Activated CD8-positive, alpha-beta memory T cell treated with anti-CD3 and anti-CD28 coated beads, Interleukin-2, amount 10 ng/mL, durations not matched to agents 7 days and 5 days (primary cell): ENCODE measurements around the gene TMEM44. TPM values are rescaled to one million over a fixed set of nuclear protein-coding genes. Genes with fewer than 3 reads are reported as not detected.

Experiments
- ATAC-seq: fragments of 150-1000 bp; cut with Tn5 transposase; one replicate; pipeline ENCODE4 v1.10.0; 2021; ENCODE audit warnings: moderate library complexity
- CTCF ChIA-PET: fragments of 350-600 bp; sonication (Branson Sonifier 250); formaldehyde crosslinking; loops from one replicate; lab custom pipeline; 2021; ENCODE audit warnings: antibody characterized with exemption; lab: Charles Lee
- DNase-seq: peaks from one replicate; pipeline ENCODE4 v3.0.0-alpha.2; 2020
- H3K27ac Mint-ChIP-seq: one replicate; pipeline ENCODE4 v1.8.0; 2021; ENCODE audit warnings: mild to moderate bottlenecking, mixed read lengths
- H3K27me3 Mint-ChIP-seq: one replicate; pipeline ENCODE4 v1.8.0; 2021; ENCODE audit warnings: mixed read lengths
- H3K36me3 Mint-ChIP-seq: one replicate; pipeline ENCODE4 v1.8.0; 2021; ENCODE audit warnings: mild to moderate bottlenecking, mixed read lengths
- H3K4me1 Mint-ChIP-seq: one replicate; pipeline ENCODE4 v1.8.0; 2021; ENCODE audit warnings: mixed read lengths
- H3K4me3 Mint-ChIP-seq: one replicate; pipeline ENCODE4 v1.8.0; 2021; ENCODE audit warnings: mild to moderate bottlenecking, moderate library complexity, mixed read lengths
- H3K9me3 Mint-ChIP-seq: one replicate; pipeline ENCODE4 v1.8.0; 2022; ENCODE audit warnings: low read depth, mixed read lengths
- total RNA-seq, 2 experiments: library from RNA; stranded (reverse); gene quantifications; one replicate each; pipeline ENCODE4 v1.2.3, GENCODE V29; 2021

TMEM44 gene
- total RNA-seq, 2 experiments from 2014 or later, result 15.3 to 15.9 TPM

DNA sequence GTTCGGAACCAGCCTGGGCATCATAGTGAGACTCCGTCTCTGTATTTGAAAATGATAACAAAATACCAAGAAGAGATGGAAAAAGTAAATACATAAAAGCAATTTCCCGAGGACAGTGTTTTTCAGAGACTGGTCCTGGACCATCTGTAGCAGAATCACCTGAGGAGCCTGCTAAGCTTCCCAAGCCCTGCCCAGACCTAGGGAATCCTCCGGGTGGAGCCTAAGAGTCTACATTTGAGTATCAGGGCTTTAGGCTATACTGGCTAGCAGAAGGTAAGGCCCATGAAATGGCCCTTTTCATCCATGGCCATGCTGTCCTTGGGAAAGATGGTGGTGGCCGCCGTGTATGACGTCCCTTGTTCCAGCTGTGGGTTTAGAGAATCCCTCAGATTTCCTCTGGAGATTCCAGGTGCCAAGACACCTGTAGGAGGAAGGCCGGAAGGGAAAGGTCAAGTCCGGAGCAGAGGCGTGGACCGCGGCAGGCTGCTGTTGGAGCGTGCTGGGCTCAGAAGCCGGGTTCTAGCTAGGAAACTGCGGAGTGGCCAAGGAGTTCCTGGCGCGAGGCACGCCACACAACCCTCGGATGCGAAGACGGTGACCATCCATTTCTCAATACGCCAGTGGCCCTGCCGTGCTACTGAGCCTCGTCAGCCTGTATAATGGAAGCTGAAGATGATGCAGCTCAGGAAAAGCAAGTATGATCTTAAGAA is 50.9 kb downstream of the TMEM44 start:
- Mint-ChIP-seq H3K36me3 (peaks cover 7% of the 10 kb centered on the region), H3K4me1 (peaks cover 34% of the 10 kb centered on the region), H3K9me3 (no peaks in the 10 kb centered on the region), H3K4me3 (peak overlapping the region; percentile 34), H3K27me3 (no peaks in the 10 kb centered on the region), H3K27ac (peak overlapping the region; percentile 13)
- DNase-seq (no peak), ATAC-seq (no peak)
- CTCF ChIA-PET, result interaction anchor here (1.0 to 2.6 kb wide), 5 partner anchors 9 to 249 kb away, joined by 3 to 12 read pairs (median 4); no protein-coding TSS in a partner anchor

DNA sequence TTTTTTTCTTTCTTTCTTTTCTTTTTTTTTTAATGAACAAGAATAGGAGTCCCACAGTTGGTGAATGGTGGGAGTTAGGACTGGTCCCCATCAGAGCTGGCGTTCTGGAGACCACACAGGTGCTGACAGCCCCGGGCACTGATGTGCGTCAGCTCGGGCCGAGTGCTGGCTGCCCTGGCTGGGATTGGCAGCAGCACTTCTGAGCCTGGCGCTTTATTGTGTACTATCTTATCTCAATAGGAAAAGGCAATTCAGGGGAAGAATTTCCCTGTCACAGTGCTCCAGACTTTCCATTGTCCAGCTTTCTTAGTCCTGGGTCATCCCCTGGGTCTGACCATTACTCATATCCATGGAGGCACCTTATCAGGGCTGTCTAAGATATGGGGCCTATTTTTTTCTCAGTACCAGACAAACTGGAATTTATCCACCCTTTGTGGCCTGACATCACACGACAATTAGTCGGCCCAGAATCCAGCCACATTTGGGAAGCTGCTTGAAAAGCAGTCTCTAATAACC is 54.1 kb downstream of the TMEM44 start:
- DNase-seq, result no peak
- Mint-ChIP-seq H3K36me3 (no peaks in the 10 kb centered on the region), H3K27me3 (no peaks in the 10 kb centered on the region), H3K9me3 (no peaks in the 10 kb centered on the region), H3K4me3 (no peak overlapping the region), H3K27ac (no peak overlapping the region), H3K4me1 (peaks cover 8% of the 10 kb centered on the region)
- CTCF ChIA-PET, result interaction anchor here (0.8 to 1.7 kb wide), 3 partner anchors 11 to 94 kb away, joined by 3 to 4 read pairs (median 3); no protein-coding TSS in a partner anchor
- ATAC-seq, result no peak

DNA sequence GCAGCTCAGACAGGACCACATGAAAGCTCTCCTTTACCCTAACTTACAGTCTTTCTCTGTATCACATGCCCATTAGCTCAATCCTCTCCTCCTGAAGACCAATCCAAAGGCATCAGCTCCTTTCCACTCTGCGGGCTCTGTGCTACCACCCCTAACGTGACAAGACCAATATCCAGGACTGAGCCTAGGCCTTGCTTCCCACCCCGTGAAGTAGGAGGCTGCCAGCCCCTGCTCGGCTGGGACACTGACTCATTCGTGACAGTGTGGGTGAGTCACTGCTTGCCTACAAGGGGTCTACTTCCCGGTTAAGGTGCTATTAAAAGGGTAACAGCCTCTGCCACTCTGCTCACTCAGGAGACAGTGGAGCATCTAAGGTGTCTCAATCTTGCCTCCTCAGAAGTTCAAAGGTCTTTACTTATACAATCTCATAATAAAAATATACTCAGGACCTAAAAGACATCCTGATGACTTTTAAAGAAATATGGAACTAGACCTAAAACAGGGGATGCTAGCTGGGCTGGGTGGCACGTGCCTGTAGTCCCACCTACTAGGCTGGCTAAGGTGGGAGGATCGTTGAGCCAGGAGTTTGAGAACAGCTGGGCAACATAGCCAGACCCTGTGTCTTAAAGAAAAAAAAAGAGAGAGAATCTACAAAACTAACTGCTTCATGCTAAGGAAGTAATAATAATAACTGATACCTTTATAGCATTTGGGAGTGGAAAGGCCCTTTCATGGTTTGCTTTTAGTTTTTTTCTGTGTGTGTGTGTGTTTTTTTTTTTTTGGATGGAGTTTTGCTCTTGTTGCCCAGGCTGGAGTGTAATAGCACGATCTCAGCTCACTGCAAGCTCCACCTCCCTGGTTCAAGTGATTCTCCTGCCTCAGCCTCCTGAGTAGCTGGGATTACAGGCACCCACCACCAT is 55.0 kb downstream of the TMEM44 start:
- no peaks in the 10 kb centered on the region for H3K36me3 Mint-ChIP-seq
- peaks cover 5% of the 10 kb centered on the region for H3K27me3 Mint-ChIP-seq
- no peak overlapping the region for H3K4me3 Mint-ChIP-seq
- H3K27ac Mint-ChIP-seq, result no peak overlapping the region
- ATAC-seq (peak; percentile 73), DNase-seq (peak; percentile 61)
- peaks cover 8% of the 10 kb centered on the region for H3K4me1 Mint-ChIP-seq
- no peaks in the 10 kb centered on the region for H3K9me3 Mint-ChIP-seq
- CTCF ChIA-PET, result interaction anchor here (0.8 to 1.7 kb wide), 6 partner anchors 9 to 245 kb away, joined by 3 to 6 read pairs (median 4); no protein-coding TSS in a partner anchor

DNA sequence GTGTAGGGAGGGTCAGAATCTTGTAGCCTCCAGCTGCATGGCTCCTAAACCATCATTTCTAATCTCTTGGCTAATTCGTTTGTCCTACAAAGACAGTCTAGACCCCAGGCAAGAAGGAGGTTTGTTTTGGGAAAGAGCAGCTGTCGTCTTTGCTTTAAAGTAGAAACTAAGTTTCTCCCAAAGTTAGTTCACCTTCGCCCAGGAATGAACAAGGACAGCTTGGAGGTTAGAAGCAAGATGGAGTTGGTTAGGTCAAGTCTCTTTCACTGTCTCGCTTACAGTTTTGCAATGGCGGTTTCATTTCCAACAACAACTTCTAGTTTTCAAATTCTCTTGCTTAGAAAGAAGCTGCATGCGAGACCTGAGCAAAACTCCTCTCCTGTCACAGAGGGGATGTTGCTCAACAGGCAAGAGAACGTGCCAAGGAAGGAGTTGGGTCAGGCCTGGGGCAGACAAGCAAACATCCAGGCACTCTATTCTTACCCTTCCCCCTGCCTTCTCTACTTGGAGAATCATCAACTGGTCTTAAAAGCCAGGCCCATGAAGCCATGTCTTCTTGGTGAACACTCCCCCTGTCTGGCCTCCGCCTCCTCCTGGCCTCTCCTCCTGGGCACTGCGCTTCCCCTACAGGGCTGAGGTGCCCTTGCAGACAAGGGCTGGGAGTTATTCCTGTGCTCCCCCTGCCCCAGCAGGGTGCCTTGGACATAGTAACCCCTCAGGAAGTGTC is 57.6 kb downstream of the TMEM44 start:
- Mint-ChIP-seq H3K27me3 (peaks cover 24% of the 10 kb centered on the region), H3K36me3 (no peaks in the 10 kb centered on the region), H3K9me3 (no peaks in the 10 kb centered on the region), H3K4me3 (no peak overlapping the region), H3K27ac (no peak overlapping the region), H3K4me1 (peaks cover 8% of the 10 kb centered on the region)
- CTCF ChIA-PET, result interaction anchor here (1.0 to 2.9 kb wide), 5 partner anchors 98 to 242 kb away, joined by 3 to 29 read pairs (median 3); no protein-coding TSS in a partner anchor
- ATAC-seq, result no peak
- no peak for DNase-seq

DNA sequence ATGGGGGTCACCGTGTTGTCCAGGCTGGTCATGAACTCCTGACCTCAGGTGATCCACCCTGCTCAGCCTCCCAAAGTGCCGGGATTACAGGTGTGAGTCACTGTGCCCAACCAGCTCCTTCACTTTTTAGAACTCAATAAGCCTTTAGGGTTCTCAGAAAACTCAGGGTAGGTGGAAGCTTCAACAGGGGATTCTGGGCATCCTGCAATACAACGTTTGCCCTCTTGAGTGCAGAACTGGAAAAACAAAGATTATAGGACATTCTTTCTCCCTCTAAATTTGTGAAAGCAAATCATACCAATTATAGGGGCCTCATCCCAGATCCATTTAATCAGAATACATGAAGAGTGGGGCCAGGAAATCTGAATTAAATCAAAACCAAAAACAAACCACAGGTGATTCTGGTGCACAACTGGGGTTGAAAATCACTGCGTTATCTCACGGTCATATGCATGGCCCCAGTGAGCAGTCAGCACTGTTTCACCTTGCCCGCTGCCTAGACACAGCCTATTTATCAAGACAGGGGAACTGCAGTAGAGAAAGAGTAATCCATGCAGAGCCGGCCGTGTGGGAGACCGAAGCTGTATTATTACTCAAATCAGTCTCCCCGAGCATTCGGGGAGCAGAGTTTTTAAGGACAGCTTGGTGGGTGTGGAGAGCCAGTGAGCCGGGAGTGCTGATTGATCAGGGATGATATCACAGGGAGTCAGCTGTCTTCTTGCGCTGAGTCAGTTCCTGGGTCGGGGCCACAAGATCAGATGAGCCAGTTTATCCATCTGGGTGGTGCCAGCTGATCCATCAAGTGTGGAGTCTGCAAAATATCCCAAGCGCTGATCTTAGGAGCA is 58.4 kb downstream of the TMEM44 start:
- ATAC-seq, result no peak
- peaks cover 8% of the 10 kb centered on the region for H3K4me1 Mint-ChIP-seq
- DNase-seq, result no peak
- no peak overlapping the region for H3K27ac Mint-ChIP-seq
- no peaks in the 10 kb centered on the region for H3K36me3 Mint-ChIP-seq
- CTCF ChIA-PET, result interaction anchor here (1.0 to 2.9 kb wide), 8 partner anchors 9 to 242 kb away, joined by 3 to 29 read pairs (median 8); no protein-coding TSS in a partner anchor
- peaks cover 30% of the 10 kb centered on the region for H3K27me3 Mint-ChIP-seq
- H3K9me3 Mint-ChIP-seq, result no peaks in the 10 kb centered on the region
- H3K4me3 Mint-ChIP-seq, result no peak overlapping the region

DNA sequence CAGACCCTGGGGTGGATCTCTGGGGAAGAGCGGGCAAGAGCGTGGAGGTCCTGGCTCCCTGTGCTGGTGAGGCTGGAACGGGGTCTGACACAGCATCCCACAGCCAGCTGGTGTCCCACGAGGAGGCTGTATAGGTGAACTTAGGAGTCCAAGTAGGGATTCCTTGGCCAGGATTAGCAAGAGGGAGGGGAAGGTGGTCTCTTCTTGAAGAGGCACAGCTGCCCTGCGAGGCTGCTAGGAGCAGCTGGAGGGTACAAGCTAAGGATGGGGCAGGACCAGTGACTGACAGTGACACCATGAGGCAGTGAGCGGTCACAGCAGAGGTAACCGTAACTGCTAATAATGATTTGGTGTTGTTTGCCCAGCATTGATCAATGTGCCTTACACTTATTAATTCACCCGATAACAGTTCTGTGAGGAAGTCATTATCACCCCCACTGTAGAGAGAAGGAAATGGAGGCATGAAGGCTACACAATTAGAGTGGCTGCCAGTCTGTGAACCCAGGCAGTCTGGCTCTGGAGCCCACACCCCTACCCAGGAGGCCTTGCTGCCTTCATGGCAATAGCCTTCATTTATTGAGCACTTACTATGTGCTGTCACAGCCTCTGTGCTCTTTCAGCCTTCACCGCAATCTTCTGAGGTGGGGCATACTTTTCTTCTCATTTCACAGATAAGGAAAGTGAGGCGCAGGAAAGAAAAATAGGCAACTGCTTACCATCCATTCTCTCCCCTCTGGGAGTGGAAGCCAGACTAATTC is 59.4 kb downstream of the TMEM44 start:
- Mint-ChIP-seq H3K4me3 (no peak overlapping the region), H3K27me3 (peaks cover 30% of the 10 kb centered on the region), H3K9me3 (no peaks in the 10 kb centered on the region), H3K27ac (no peak overlapping the region), H3K4me1 (peaks cover 8% of the 10 kb centered on the region), H3K36me3 (no peaks in the 10 kb centered on the region)
- CTCF ChIA-PET, result interaction anchor here (0.5 to 2.9 kb wide), 9 partner anchors 10 to 582 kb away, joined by 3 to 29 read pairs (median 4); no protein-coding TSS in a partner anchor
- ATAC-seq (peak; percentile 85), DNase-seq (peak; percentile 54)

DNA sequence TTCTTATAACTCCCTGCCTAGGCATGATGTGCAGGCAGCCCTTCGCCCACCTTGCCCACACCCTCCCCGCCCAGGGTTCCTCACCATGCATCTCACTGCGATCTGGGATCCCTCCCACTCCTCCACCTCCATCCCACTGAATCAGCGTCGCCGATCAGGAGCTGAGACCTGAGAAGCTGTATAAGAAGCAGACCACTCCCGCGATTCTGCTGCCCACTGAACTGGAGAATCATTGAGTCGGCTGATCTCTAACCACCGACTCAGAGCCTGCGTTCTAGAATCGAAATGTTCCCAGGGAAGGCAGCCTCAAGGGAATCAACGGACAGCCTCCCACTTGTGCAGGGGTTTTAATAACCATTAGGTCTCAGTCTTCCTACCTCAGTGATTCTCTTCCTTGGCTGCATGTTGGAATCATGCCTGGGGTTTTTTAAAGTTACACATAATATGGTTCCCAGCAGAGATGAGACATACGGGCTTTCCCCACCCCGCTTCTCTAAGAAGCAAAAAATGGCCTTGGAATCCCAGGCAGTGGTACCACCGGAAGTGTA is 60.2 kb downstream of the TMEM44 start:
- Mint-ChIP-seq H3K27ac (no peak overlapping the region), H3K27me3 (peaks cover 30% of the 10 kb centered on the region), H3K9me3 (no peaks in the 10 kb centered on the region), H3K4me1 (peaks cover 7% of the 10 kb centered on the region), H3K36me3 (no peaks in the 10 kb centered on the region), H3K4me3 (no peak overlapping the region)
- DNase-seq, result no peak
- no peak for ATAC-seq
- CTCF ChIA-PET, result interaction anchor here (0.6 to 2.9 kb wide), 9 partner anchors 11 to 177 kb away, joined by 3 to 29 read pairs (median 5); no protein-coding TSS in a partner anchor

DNA sequence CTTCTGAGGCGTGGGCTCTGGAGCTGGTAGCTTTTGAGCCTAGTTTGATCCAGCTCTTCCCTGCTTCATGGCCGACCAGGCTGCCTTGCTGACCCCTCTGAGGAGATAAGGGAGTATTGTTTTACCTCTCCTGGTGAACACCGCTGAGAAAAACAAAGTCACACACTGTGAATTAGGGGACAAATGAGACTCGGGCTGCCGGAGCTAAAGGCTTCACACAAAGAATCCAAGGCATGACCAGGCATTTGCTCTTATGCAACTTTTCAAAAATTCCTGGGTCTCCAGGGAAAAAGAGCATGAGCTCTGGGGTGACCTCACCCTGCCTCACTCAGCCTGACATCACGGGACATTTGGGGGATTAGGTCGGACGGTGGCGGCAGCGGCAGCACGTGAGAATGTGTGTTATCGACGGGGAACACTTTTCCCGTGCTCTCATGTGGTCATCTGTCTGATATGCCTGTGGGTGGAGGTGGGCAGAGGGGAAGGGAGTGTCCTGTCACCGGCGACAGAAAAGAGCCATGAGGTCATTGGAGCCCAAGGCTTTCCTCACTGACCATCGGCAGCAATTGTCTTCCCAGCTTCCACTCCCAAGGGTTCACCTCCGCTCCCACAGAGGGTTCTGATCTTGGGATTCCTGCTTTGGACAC is 61.0 kb downstream of the TMEM44 start:
- Mint-ChIP-seq H3K36me3 (no peaks in the 10 kb centered on the region), H3K27me3 (peaks cover 31% of the 10 kb centered on the region), H3K27ac (no peak overlapping the region), H3K9me3 (no peaks in the 10 kb centered on the region), H3K4me3 (no peak overlapping the region), H3K4me1 (peaks cover 4% of the 10 kb centered on the region)
- ATAC-seq (no peak), DNase-seq (no peak)
- CTCF ChIA-PET, result interaction anchor here (1.3 kb wide), 1 partner anchor 100 kb away, joined by 5 read pairs; no protein-coding TSS in a partner anchor

DNA sequence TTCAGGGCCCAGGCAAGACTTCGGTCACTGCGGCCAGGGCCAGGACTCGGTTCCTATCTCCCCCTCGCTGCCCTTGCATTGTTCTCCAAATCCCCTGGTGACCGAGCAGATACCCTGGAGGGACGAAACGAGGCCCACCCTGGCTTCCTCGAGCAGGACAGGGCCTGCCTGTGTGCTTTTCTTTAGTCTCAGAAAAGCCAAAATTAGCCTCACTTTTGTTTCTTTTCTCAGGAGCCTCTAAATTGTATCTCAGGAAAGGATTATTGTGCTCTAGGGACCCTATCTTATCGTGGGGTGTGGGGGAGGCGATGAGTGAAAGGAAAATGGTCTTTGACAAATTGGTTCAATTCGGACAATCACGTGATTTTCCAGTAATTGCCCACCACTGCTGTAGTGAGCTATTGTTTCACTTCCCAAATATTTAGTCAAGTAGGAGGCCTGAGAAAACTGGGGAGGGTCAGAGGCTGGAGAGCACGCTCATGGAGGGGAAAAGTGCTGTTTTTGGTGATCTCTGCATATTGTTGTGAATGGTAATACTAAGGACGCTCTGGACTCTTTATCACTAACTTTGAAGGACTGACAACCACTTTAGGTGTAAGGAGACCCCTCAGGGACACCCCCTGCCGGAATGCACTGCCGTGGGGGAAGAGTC is 61.6 kb downstream of the TMEM44 start:
- no peak for ATAC-seq
- Mint-ChIP-seq H3K27me3 (peaks cover 36% of the 10 kb centered on the region), H3K4me1 (peaks cover 4% of the 10 kb centered on the region), H3K36me3 (no peaks in the 10 kb centered on the region), H3K9me3 (no peaks in the 10 kb centered on the region), H3K4me3 (no peak overlapping the region), H3K27ac (no peak overlapping the region)
- CTCF ChIA-PET, result interaction anchor here (1.3 kb wide), 1 partner anchor 99 kb away, joined by 5 read pairs; no protein-coding TSS in a partner anchor
- DNase-seq, result no peak

DNA sequence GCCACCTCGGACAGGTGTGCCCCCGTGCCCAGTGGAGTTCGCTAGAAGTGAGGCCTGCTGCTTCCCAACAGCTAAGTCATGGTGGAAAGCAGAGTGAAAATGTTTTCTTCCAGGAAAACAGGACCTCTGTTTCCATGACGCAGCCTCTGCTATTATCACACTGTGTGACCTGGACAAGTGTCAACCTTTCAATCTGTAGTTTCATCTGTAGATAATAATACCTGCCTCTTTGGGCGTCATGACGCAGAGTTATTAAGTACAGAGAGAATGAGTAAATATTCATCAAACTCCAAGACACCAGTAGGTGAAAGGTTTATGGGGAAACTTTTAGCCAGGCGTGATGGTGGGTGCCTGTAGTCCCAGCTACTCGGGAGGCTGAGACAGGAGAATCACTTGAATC is 62.3 kb downstream of the TMEM44 start:
- Mint-ChIP-seq H3K4me3 (no peak overlapping the region), H3K27me3 (peaks cover 36% of the 10 kb centered on the region), H3K27ac (no peak overlapping the region), H3K9me3 (no peaks in the 10 kb centered on the region), H3K36me3 (no peaks in the 10 kb centered on the region), H3K4me1 (peaks cover 4% of the 10 kb centered on the region)
- ATAC-seq (no peak), DNase-seq (no peak)
- CTCF ChIA-PET, result interaction anchor here (0.9 kb wide), 1 partner anchor 85 kb away, joined by 3 read pairs; no protein-coding TSS in a partner anchor
